Measurements from ENCODE around the gene DAPK3. TPM values are rescaled to one million over a fixed set of nuclear protein-coding genes. Genes with fewer than 3 reads are reported as not detected.

The DAPK3 gene
- total RNA-seq, 1 experiment from 2014 or later = 60.9 TPM

DNA sequence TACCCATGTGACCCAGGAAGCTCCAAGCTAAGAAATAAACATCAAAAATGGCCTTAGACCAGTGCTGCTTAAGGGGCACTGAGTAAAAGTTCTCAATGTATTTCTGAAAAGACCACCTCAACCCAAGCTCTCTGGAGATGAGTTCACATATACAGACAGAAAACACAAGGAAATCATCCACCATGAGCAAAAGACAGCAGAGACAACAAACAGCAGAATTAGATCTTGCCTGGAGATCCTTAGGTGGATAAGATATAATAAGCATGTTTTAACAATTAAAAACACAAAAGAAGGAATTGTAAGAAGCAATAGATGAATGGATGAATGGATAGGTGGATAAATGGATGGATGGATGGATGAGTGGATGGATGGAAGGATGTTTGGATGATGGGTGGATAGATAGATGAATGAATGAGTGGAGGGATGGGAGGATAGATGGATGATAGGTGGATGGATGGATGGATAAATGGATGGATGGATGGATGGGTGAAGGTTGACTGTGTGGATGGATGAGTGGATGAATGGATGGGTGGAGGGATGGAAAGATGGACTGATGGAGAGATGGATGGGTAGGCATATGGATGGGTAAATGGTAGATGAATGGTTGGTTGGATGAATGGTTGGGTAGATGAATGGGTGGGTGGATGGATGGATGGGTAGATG is 47.7 kb downstream of the DAPK3 start:
- Mint-ChIP-seq H3K27me3 (ENCODE audit: insufficient read depth, unreplicated experiment) (peaks cover 16% of the 10 kb centered on the region), H3K36me3 (ENCODE audit: insufficient read depth, unreplicated experiment) (peaks cover 7% of the 10 kb centered on the region), H3K4me1 (ENCODE audit: insufficient read depth, unreplicated experiment) (no peaks in the 10 kb centered on the region), H3K4me3 (ENCODE audit: unreplicated experiment) (no peak overlapping the region), H3K27ac (ENCODE audit: low read depth, unreplicated experiment) (no peak overlapping the region), H3K9me3 (ENCODE audit: unreplicated experiment) (peaks cover 26% of the 10 kb centered on the region)
- intact Hi-C loops (cut with micrococcal nuclease) = no loop called here
- no peak for DNase-seq (ENCODE audit: unreplicated experiment)
- TF ChIP-seq CTCF (IDR thresholded peaks at IDR 0.05; ENCODE audit: unreplicated experiment) = no peak
- ChIA-PET POLR2A (no interaction called here), CTCF (interaction anchor here (0.6 kb wide), 1 partner anchor 36 kb away, joined by 3 read pairs; no protein-coding TSS in a partner anchor)
- BruUV-seq (replicated peaks) = no TSS peak

GRCh38 chr19:3919793-3920192 is 51.1 kb downstream of the DAPK3 start:
- Mint-ChIP-seq H3K4me1 (ENCODE audit: insufficient read depth, unreplicated experiment) (no peaks in the 10 kb centered on the region), H3K4me3 (ENCODE audit: unreplicated experiment) (no peak overlapping the region), H3K27ac (ENCODE audit: low read depth, unreplicated experiment) (no peak overlapping the region), H3K36me3 (ENCODE audit: insufficient read depth, unreplicated experiment) (peaks cover 7% of the 10 kb centered on the region), H3K9me3 (ENCODE audit: unreplicated experiment) (peaks cover 21% of the 10 kb centered on the region), H3K27me3 (ENCODE audit: insufficient read depth, unreplicated experiment) (peaks cover 16% of the 10 kb centered on the region)
- ChIA-PET CTCF (no interaction called here), POLR2A (no interaction called here)
- intact Hi-C loops (cut with micrococcal nuclease) = no loop called here
- no peak for DNase-seq (ENCODE audit: unreplicated experiment)
- no TSS peak for BruUV-seq (replicated peaks)
- no peak for TF ChIP-seq CTCF (IDR thresholded peaks at IDR 0.05; ENCODE audit: unreplicated experiment)

DNA sequence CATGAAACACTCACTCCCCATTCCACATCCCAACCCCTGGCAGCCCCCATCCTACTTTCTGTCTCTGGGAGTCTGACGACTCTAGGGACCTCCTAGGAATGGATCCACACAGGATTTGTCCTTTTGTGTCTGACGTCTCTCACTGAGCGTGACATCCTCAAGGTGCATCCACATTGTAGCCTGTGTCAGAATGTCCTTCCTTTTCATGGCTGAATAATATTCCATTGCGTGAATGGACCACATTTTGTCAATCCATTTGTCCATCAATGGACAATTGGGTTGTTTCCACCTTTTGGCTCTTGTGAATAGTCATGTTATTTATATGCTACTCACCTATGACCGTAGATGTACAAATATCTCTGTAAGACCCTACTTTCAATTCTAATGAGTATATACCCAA is 54.9 kb downstream of the DAPK3 start:
- no peak for TF ChIP-seq CTCF (IDR thresholded peaks at IDR 0.05; ENCODE audit: unreplicated experiment)
- DNase-seq (ENCODE audit: unreplicated experiment) = no peak
- POLR2A ChIA-PET = no interaction called here
- Mint-ChIP-seq H3K9me3 (ENCODE audit: unreplicated experiment) (no peaks in the 10 kb centered on the region), H3K4me1 (ENCODE audit: insufficient read depth, unreplicated experiment) (no peaks in the 10 kb centered on the region), H3K4me3 (ENCODE audit: unreplicated experiment) (no peak overlapping the region), H3K27me3 (ENCODE audit: insufficient read depth, unreplicated experiment) (no peaks in the 10 kb centered on the region), H3K36me3 (ENCODE audit: insufficient read depth, unreplicated experiment) (no peaks in the 10 kb centered on the region), H3K27ac (ENCODE audit: low read depth, unreplicated experiment) (no peak overlapping the region)
- intact Hi-C loops (cut with micrococcal nuclease) = no loop called here
- BruUV-seq (replicated peaks) = no TSS peak
- CTCF ChIA-PET = no interaction called here

DNA sequence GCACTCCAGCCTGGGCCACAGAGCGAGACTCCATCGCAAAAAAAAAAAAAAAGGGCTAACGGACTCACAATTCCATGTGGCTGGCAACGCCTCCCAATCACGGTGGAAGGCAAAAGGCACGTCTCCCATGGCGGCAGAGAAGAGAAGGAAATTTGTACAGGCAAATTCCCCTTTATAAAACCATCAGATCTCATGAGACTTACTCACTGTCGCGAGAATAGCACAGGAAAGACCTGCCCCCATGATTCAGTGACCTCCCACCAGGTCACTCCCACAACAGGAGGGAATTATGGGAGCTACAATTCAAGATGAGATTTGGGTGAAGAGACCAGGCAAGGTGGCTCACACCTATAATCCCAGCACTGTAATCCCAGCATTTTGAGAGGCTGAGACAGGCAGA is 56.7 kb downstream of the DAPK3 start:
- ChIA-PET POLR2A (no interaction called here), CTCF (no interaction called here)
- no TSS peak for BruUV-seq (replicated peaks)
- intact Hi-C loops (cut with micrococcal nuclease) = no loop called here
- no peaks in the 10 kb centered on the region for H3K4me1 Mint-ChIP-seq (ENCODE audit: insufficient read depth, unreplicated experiment)
- no peak overlapping the region for H3K4me3 Mint-ChIP-seq (ENCODE audit: unreplicated experiment)
- H3K27me3 Mint-ChIP-seq (ENCODE audit: insufficient read depth, unreplicated experiment) = no peaks in the 10 kb centered on the region
- no peaks in the 10 kb centered on the region for H3K36me3 Mint-ChIP-seq (ENCODE audit: insufficient read depth, unreplicated experiment)
- no peak for TF ChIP-seq CTCF (IDR thresholded peaks at IDR 0.05; ENCODE audit: unreplicated experiment)
- H3K9me3 Mint-ChIP-seq (ENCODE audit: unreplicated experiment) = no peaks in the 10 kb centered on the region
- no peak overlapping the region for H3K27ac Mint-ChIP-seq (ENCODE audit: low read depth, unreplicated experiment)
- DNase-seq (ENCODE audit: unreplicated experiment) = no peak

Measured in MCF 10A (cell line).